GM19238 (cell line): ENCODE results near the gene KIAA1586.
"Not testable (repeated sequence)": the region's sequence is repeated elsewhere in the genome, so short reads cannot be mapped to it uniquely, and the experiment has no call there.

ENCODE experiments used
- DNase-seq: peaks from one replicate; pipeline ENCODE4 v3.0.0; 2011; ENCODE audit warnings: low spot score; ENCODE audit not compliant: insufficient read length

The KIAA1586 gene

GRCh38 chr6:57047257-57047585, 728 bp downstream of the KIAA1586 start:
- DNase-seq, result not testable (repeated sequence)

- not testable (repeated sequence) for DNase-seq
Measured at GRCh38 chr6:57047859-57048258, 1.4 kb downstream of the KIAA1586 start.

- no peak for DNase-seq
Measured at GRCh38 chr6:57048577-57048976, 2.1 kb downstream of the KIAA1586 start.

- no peak for DNase-seq
Measured at GRCh38 chr6:57063847-57064246, 17.4 kb downstream of the KIAA1586 start.

- DNase-seq, result no peak
Measured at GRCh38 chr6:57064809-57065208, 18.3 kb downstream of the KIAA1586 start.

- no peak for DNase-seq
Measured at GRCh38 chr6:57068061-57068460, 21.6 kb downstream of the KIAA1586 start.

GRCh38 chr6:57069228-57069627, 22.7 kb downstream of the KIAA1586 start:
- DNase-seq, result no peak

- no peak for DNase-seq
Measured at GRCh38 chr6:57069920-57070331, 23.4 kb downstream of the KIAA1586 start.

- DNase-seq, result no peak
Measured at GRCh38 chr6:57072108-57072507, 25.6 kb downstream of the KIAA1586 start.

GRCh38 chr6:57074383-57074782, 27.9 kb downstream of the KIAA1586 start:
- no peak for DNase-seq

- DNase-seq, result no peak
Measured at GRCh38 chr6:57075092-57075491, 28.6 kb downstream of the KIAA1586 start.

GRCh38 chr6:57078531-57079207, 32.2 kb downstream of the KIAA1586 start:
- no peak for DNase-seq

GRCh38 chr6:57085471-57085870, 39.0 kb downstream of the KIAA1586 start:
- no peak for DNase-seq

- no peak for DNase-seq
Measured at GRCh38 chr6:57086843-57087242, 40.4 kb downstream of the KIAA1586 start.

GRCh38 chr6:57087916-57088315, 41.4 kb downstream of the KIAA1586 start:
- no peak for DNase-seq

- no peak for DNase-seq
Measured at GRCh38 chr6:57089265-57089664, 42.8 kb downstream of the KIAA1586 start.

- peak; percentile 88 for DNase-seq
Measured at GRCh38 chr6:57089687-57090457, 43.4 kb downstream of the KIAA1586 start, which contains the start of gene ZNF451. ZNF451 (plus strand) TSS chr6:57090188; CDS start chr6:57090254, 66 bp downstream.

- not testable (repeated sequence) for DNase-seq
Measured at GRCh38 chr6:57090458-57091067, 44.1 kb downstream of the KIAA1586 start.

GRCh38 chr6:57091375-57091774, 44.9 kb downstream of the KIAA1586 start:
- not testable (repeated sequence) for DNase-seq

- no peak for DNase-seq
Measured at GRCh38 chr6:57094689-57095088, 48.2 kb downstream of the KIAA1586 start.

GRCh38 chr6:57097596-57097995, 51.1 kb downstream of the KIAA1586 start:
- DNase-seq, result no peak

- DNase-seq, result no peak
Measured at GRCh38 chr6:57102976-57103375, 56.5 kb downstream of the KIAA1586 start.
